ENCODE data around the gene CDC16.

- TF ChIP-seq TAF1 (IDR thresholded peaks at IDR 0.05; ENCODE audit: borderline replicate concordance, low read depth, low read length) = no peak
- no peak for TF ChIP-seq POLR2A (IDR thresholded peaks at IDR 0.05; ENCODE audit: low read depth, low read length)
- TF ChIP-seq POLR2AphosphoS5 (IDR thresholded peaks at IDR 0.05; ENCODE audit: low read depth, low read length) = no peak
Measured at GRCh38 chr13:114311908-114312307, 77.2 kb downstream of the CDC16 start.

Data from GM12892 (cell line).